ENCODE data around the gene TMUB2. TPM values are rescaled to one million over a fixed set of nuclear protein-coding genes. Genes with fewer than 3 reads are reported as not detected.

TMUB2 gene
- polyA plus RNA-seq, 1 donor from 2014 or later = 59.9 TPM

GRCh38 chr17:44219108-44219615 lies 32.4 kb downstream of the TMUB2 start:
- Histone ChIP-seq H3K79me2 (replicated peaks; ENCODE audit: insufficient read depth, low read length) (peaks cover 29% of the 10 kb centered on the region), H2AFZ (ENCODE audit: low read depth, low read length) (no peak overlapping the region), H3K9ac (ENCODE audit: low read length) (peak overlapping the region; percentile 99), H3K36me3 (ENCODE audit: insufficient read depth, low read length) (peaks cover 19% of the 10 kb centered on the region), H3K27me3 (ENCODE audit: insufficient read depth, low read depth, low read length) (no peaks in the 10 kb centered on the region), H3K9me3 (ENCODE audit: low read length) (no peaks in the 10 kb centered on the region), H4K20me1 (ENCODE audit: insufficient read depth) (peaks cover 24% of the 10 kb centered on the region), H3K9me2 (ENCODE audit: insufficient read depth, low read length) (no peaks in the 10 kb centered on the region), H3K4me3 (ENCODE audit: low read length) (peak overlapping the region; percentile 97), H3K4me2 (ENCODE audit: low read length) (no peak overlapping the region), H3K27ac (ENCODE audit: low read length) (peak overlapping the region; percentile 73), H3F3A (ENCODE audit: insufficient read depth, low read length, poor library complexity, severe bottlenecking) (no peaks in the 10 kb centered on the region)
- TF ChIP-seq RAD21 (conservative IDR thresholded peaks at IDR 0.05) (peak; percentile 20), REST (IDR thresholded peaks at IDR 0.05; ENCODE audit: borderline replicate concordance) (no peak), EZH2 (IDR thresholded peaks at IDR 0.05; ENCODE audit: borderline replicate concordance, insufficient read depth, low read length, poor library complexity, severe bottlenecking) (no peak), MXI1 (conservative IDR thresholded peaks at IDR 0.05; ENCODE audit: poor library complexity, severe bottlenecking) (peak; percentile 46), TAF1 (IDR thresholded peaks at IDR 0.05; ENCODE audit: low read depth) (no peak), CTCF (IDR thresholded peaks at IDR 0.05; ENCODE audit: poor library complexity, severe bottlenecking) (peak; percentile 61), SMC3 (conservative IDR thresholded peaks at IDR 0.05; ENCODE audit: poor library complexity) (peak; percentile 29), EP300 (conservative IDR thresholded peaks at IDR 0.05; ENCODE audit: poor library complexity, severe bottlenecking) (peak; percentile 19)

GRCh38 chr17:44219616-44220212 lies 32.9 kb downstream of the TMUB2 start, which contains the start of gene UBTF:
TSS of gene UBTF (minus strand) at chr17:44219675. CDS start at chr17:44218229, 1,446 bp downstream.
- Histone ChIP-seq H3K27ac (ENCODE audit: low read length) (peak within 1 kb of the TSS; percentile 96), H2AFZ (ENCODE audit: low read depth, low read length) (no peak within 1 kb of the TSS), H3K36me3 (ENCODE audit: insufficient read depth, low read length) (peaks cover 14% of the 10 kb centered on the region), H3K4me3 (ENCODE audit: low read length) (peak within 1 kb of the TSS; percentile 97), H3K4me2 (ENCODE audit: low read length) (no peak within 1 kb of the TSS), H3F3A (ENCODE audit: insufficient read depth, low read length, poor library complexity, severe bottlenecking) (no peaks in the 10 kb centered on the region), H3K9me3 (ENCODE audit: low read length) (no peaks in the 10 kb centered on the region), H4K20me1 (ENCODE audit: insufficient read depth) (peaks cover 24% of the 10 kb centered on the region), H3K79me2 (replicated peaks; ENCODE audit: insufficient read depth, low read length) (peaks cover 29% of the 10 kb centered on the region), H3K9ac (ENCODE audit: low read length) (peak within 1 kb of the TSS; percentile 99), H3K27me3 (ENCODE audit: insufficient read depth, low read depth, low read length) (no peaks in the 10 kb centered on the region), H3K9me2 (ENCODE audit: insufficient read depth, low read length) (no peaks in the 10 kb centered on the region)
- TF ChIP-seq EP300 (conservative IDR thresholded peaks at IDR 0.05; ENCODE audit: poor library complexity, severe bottlenecking) (no peak), REST (IDR thresholded peaks at IDR 0.05; ENCODE audit: borderline replicate concordance) (no peak), CTCF (IDR thresholded peaks at IDR 0.05; ENCODE audit: poor library complexity, severe bottlenecking) (no peak), POLR2AphosphoS5 (IDR thresholded peaks at IDR 0.05) (peak; percentile 29), SMC3 (conservative IDR thresholded peaks at IDR 0.05; ENCODE audit: poor library complexity) (no peak), MXI1 (conservative IDR thresholded peaks at IDR 0.05; ENCODE audit: poor library complexity, severe bottlenecking) (no peak), TAF1 (IDR thresholded peaks at IDR 0.05; ENCODE audit: low read depth) (peak; percentile 55), EZH2 (IDR thresholded peaks at IDR 0.05; ENCODE audit: borderline replicate concordance, insufficient read depth, low read length, poor library complexity, severe bottlenecking) (no peak)
